PC-9 (cell line): ENCODE measurements around the gene JMJD1C. TPM values are rescaled to one million over a fixed set of nuclear protein-coding genes. Genes with fewer than 3 reads are reported as not detected.

Experiments
- BruUV-seq: library from RNA; stranded (reverse); fragments of 400-500 nt; replicated peaks from 2 replicates; lab custom pipeline; 2021; lab: Mats Ljungman, UMichigan
- CTCF ChIA-PET: fragments of 300-600 bp; sonication (Branson Sonifier 250); formaldehyde crosslinking; loops from one replicate; lab custom pipeline; 2022; ENCODE audit warnings: antibody characterized with exemption; lab: Charles Lee
- POLR2A ChIA-PET: fragments of 300-600 bp; sonication (Branson Sonifier 250); formaldehyde crosslinking; loops from one replicate; lab custom pipeline; 2022; ENCODE audit warnings: antibody characterized with exemption; ENCODE audit not compliant: unreplicated experiment; lab: Charles Lee
- DNase-seq, 2 experiments: peaks; one replicate each; pipeline versions ENCODE4 v3.0.0 to v3.0.0-alpha.2; 2015 to 2022; ENCODE audit warnings: mixed read lengths in 1 of 2
- H2AFZ ChIP-seq: fragments of 200-600 bp; sonication (generic); 2 replicates; pipeline ENCODE4 v1.8.1; 2017; ENCODE audit warnings: antibody characterized with exemption
- H3F3A ChIP-seq: fragments of 200-600 bp; sonication (generic); 2 replicates; pipeline ENCODE4 v1.8.1; 2017; ENCODE audit warnings: antibody characterized with exemption, mild to moderate bottlenecking, low read depth; ENCODE audit not compliant: insufficient read depth
- H3K27ac ChIP-seq: fragments of 200-600 bp; sonication (generic); 2 replicates; pipeline ENCODE4 v1.6.1; 2016; ENCODE audit warnings: mixed run types
- H3K27me3 ChIP-seq: fragments of 200-600 bp; sonication (generic); 2 replicates; pipeline ENCODE4 v1.6.1; 2016; ENCODE audit warnings: low read depth, mixed run types; ENCODE audit not compliant: insufficient read depth
- H3K36me3 ChIP-seq: fragments of 200-600 bp; sonication (generic); 2 replicates; pipeline ENCODE4 v1.6.1; 2016; ENCODE audit warnings: low read depth, mixed run types
- H3K4me1 ChIP-seq: fragments of 200-600 bp; sonication (generic); replicated peaks from 2 replicates; pipeline ENCODE4 v1.6.1; 2016; ENCODE audit warnings: mixed run types; ENCODE audit not compliant: insufficient read depth
- H3K4me2 ChIP-seq: fragments of 200-600 bp; sonication (generic); 2 replicates; pipeline ENCODE4 v1.6.1; 2017; ENCODE audit warnings: mixed run types
- H3K4me3 ChIP-seq: fragments of 200-600 bp; sonication (generic); 2 replicates; pipeline ENCODE4 v1.6.1; 2016; ENCODE audit warnings: mixed run types
- H3K79me2 ChIP-seq: fragments of 200-600 bp; sonication (generic); 2 replicates; pipeline ENCODE4 v1.6.1; 2017; ENCODE audit warnings: low read depth, mixed run types
- H3K9me2 ChIP-seq: fragments of 200-600 bp; sonication (generic); 2 replicates; pipeline ENCODE4 v1.8.1; 2017; ENCODE audit warnings: mild to moderate bottlenecking; ENCODE audit not compliant: insufficient read depth
- H3K9me3 ChIP-seq: fragments of 200-600 bp; sonication (generic); 2 replicates; pipeline ENCODE4 v1.8.1; 2016; ENCODE audit warnings: low read depth; ENCODE audit not compliant: insufficient read depth
- H4K20me1 ChIP-seq: fragments of 200-600 bp; sonication (generic); 2 replicates; pipeline ENCODE4 v1.8.1; 2017; ENCODE audit not compliant: insufficient read depth
- CTCF ChIP-seq: fragments of 200-600 bp; sonication (generic); conservative IDR thresholded peaks from 2 replicates; pipeline ENCODE4 v1.6.1; 2017; ENCODE audit warnings: mixed run types, antibody characterized with exemption, mild to moderate bottlenecking, moderate library complexity
- EZH2 ChIP-seq: fragments of 200-600 bp; sonication (generic); IDR thresholded peaks from 2 replicates; pipeline ENCODE4 v1.8.0; 2017; ENCODE audit warnings: antibody characterized with exemption, low read depth
- intact Hi-C: fragments of 100-400 bp; cut with micrococcal nuclease; formaldehyde crosslinking; loops from one replicate; pipeline ENCODE4 v1.10.0; 2022; ENCODE audit not compliant: unreplicated experiment
- total RNA-seq: library from RNA; stranded (reverse); gene quantifications from 2 replicates; pipeline ENCODE4 v1.2.3, GENCODE V29; 2021

The JMJD1C gene
- total RNA-seq, 1 experiment from 2014 or later, result 78.7 TPM

- POLR2A ChIA-PET, result no interaction called here
These were observed 69.5 kb downstream of the JMJD1C start for GRCh38 chr10:63396133-63396761.

GRCh38 chr10:63393050-63393449 is 72.7 kb downstream of the JMJD1C start:
- Histone ChIP-seq H3K4me3 (no peak overlapping the region), H3K79me2 (peaks cover 44% of the 10 kb centered on the region), H3K27me3 (no peaks in the 10 kb centered on the region), H3K27ac (no peak overlapping the region), H3F3A (no peaks in the 10 kb centered on the region; the same call in 1 of the 2 replicates), H4K20me1 (no peaks in the 10 kb centered on the region; the same call in 1 of the 2 replicates), H2AFZ (no peak overlapping the region), H3K36me3 (no peaks in the 10 kb centered on the region), H3K4me1 (no peaks in the 10 kb centered on the region), H3K9me2 (no peaks in the 10 kb centered on the region), H3K4me2 (no peak overlapping the region), H3K9me3 (no peaks in the 10 kb centered on the region)
- ChIA-PET POLR2A (no interaction called here), CTCF (no interaction called here)
- TF ChIP-seq EZH2 (no peak), CTCF (no peak)
- intact Hi-C loops, result no loop called here
- DNase-seq, result no peak
- no TSS peak for BruUV-seq

More at GRCh38 chr10:63396133-63396761, 69.5 kb downstream of the JMJD1C start:
- no TSS peak for BruUV-seq
- Histone ChIP-seq H3K4me2 (no peak overlapping the region), H3K36me3 (no peaks in the 10 kb centered on the region), H4K20me1 (no peaks in the 10 kb centered on the region), H3K27me3 (no peaks in the 10 kb centered on the region), H2AFZ (no peak overlapping the region), H3K4me3 (no peak overlapping the region), H3K79me2 (peaks cover 24% of the 10 kb centered on the region), H3K4me1 (no peaks in the 10 kb centered on the region), H3K9me2 (no peaks in the 10 kb centered on the region), H3F3A (no peaks in the 10 kb centered on the region), H3K9me3 (no peaks in the 10 kb centered on the region), H3K27ac (no peak overlapping the region)
- no peak for DNase-seq
- TF ChIP-seq CTCF, result no peak
- TF ChIP-seq EZH2, result no peak
- CTCF ChIA-PET, result no interaction called here
- intact Hi-C loops, result no loop called here

- ChIA-PET CTCF (no interaction called here), POLR2A (no interaction called here)
- H3K4me1 ChIP-seq, result no peaks in the 10 kb centered on the region
- TF ChIP-seq EZH2, result no peak
- no peak overlapping the region for H3K27ac ChIP-seq
- no peaks in the 10 kb centered on the region; the same call in 1 of the 2 replicates for H4K20me1 ChIP-seq
- H3K27me3 ChIP-seq, result no peaks in the 10 kb centered on the region
- BruUV-seq, result no TSS peak
- DNase-seq, result no peak
- H3K9me3 ChIP-seq, result no peaks in the 10 kb centered on the region
- intact Hi-C loops, result no loop called here
- H3F3A ChIP-seq, result no peaks in the 10 kb centered on the region; the same call in 1 of the 2 replicates
- H3K36me3 ChIP-seq, result no peaks in the 10 kb centered on the region
- no peak overlapping the region for H2AFZ ChIP-seq
- no peaks in the 10 kb centered on the region for H3K9me2 ChIP-seq
- H3K4me3 ChIP-seq, result no peak overlapping the region
- H3K79me2 ChIP-seq, result peaks cover 48% of the 10 kb centered on the region
- H3K4me2 ChIP-seq, result no peak overlapping the region
These were observed 73.6 kb downstream of the JMJD1C start for GRCh38 chr10:63392224-63392623.
